Measurements from ENCODE around the gene ERI3.

DNA sequence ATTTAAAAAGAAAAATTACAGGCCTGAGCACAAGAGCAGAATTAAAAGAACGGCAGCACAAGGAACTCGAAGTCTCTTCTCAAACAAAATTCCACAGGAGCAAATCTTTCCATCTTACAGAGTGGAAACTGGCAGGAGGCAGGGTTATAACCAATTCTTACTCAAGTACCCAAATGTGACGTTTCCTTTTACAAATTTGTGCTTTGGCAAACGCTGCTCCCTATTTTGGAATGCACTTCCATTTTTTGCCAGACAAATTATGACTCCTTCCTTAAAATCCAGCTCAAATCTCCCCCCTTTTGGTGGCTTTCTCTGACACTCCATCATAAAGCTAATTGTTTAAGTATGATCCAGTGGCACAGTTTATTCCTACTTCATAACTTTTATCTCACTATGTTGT is 7.8 kb downstream of the ERI3 start:
- TF ChIP-seq CTCF (IDR thresholded peaks at IDR 0.05) (no peak), EZH2 (IDR thresholded peaks at IDR 0.05) (no peak)
